Measurements from ENCODE around the gene HES4.

Gene HES4

GRCh38 chr1:955474-955873, 44.4 kb downstream of the HES4 start:
- no peak for TF ChIP-seq CTCF (conservative IDR thresholded peaks at IDR 0.05; ENCODE audit: low read length)
- H3K4me3 ChIP-seq (ENCODE audit: low read length): no peak overlapping the region
- no peak for DNase-seq (ENCODE audit: low read depth)

- DNase-seq (ENCODE audit: low read depth): no peak
- no peak overlapping the region for H3K4me3 ChIP-seq (ENCODE audit: low read length)
- no peak for TF ChIP-seq CTCF (conservative IDR thresholded peaks at IDR 0.05; ENCODE audit: low read length)
Observed at GRCh38 chr1:954927-955326, 45.0 kb downstream of the HES4 start.

GRCh38 chr1:953524-954320, 46.2 kb downstream of the HES4 start:
- no peak overlapping the region for H3K4me3 ChIP-seq (ENCODE audit: low read length)
- DNase-seq (ENCODE audit: low read depth): no peak
- TF ChIP-seq CTCF (conservative IDR thresholded peaks at IDR 0.05; ENCODE audit: low read length): no peak

GRCh38 chr1:952603-953002, 47.3 kb downstream of the HES4 start:
- no peak overlapping the region for H3K4me3 ChIP-seq (ENCODE audit: low read length)
- no peak for DNase-seq (ENCODE audit: low read depth)
- no peak for TF ChIP-seq CTCF (conservative IDR thresholded peaks at IDR 0.05; ENCODE audit: low read length)

GRCh38 chr1:952201-952600, 47.7 kb downstream of the HES4 start:
- H3K4me3 ChIP-seq (ENCODE audit: low read length): no peak overlapping the region
- no peak for DNase-seq (ENCODE audit: low read depth)
- no peak for TF ChIP-seq CTCF (conservative IDR thresholded peaks at IDR 0.05; ENCODE audit: low read length)

- TF ChIP-seq CTCF (conservative IDR thresholded peaks at IDR 0.05; ENCODE audit: low read length): peak; percentile 38
- H3K4me3 ChIP-seq (ENCODE audit: low read length): no peak overlapping the region
- DNase-seq (ENCODE audit: low read depth): peak; percentile 19
Observed at GRCh38 chr1:951364-951763, 48.5 kb downstream of the HES4 start.

- no peak for TF ChIP-seq CTCF (conservative IDR thresholded peaks at IDR 0.05; ENCODE audit: low read length)
- H3K4me3 ChIP-seq (ENCODE audit: low read length): no peak overlapping the region
- DNase-seq (ENCODE audit: low read depth): no peak
Observed at GRCh38 chr1:950881-951280, 49.0 kb downstream of the HES4 start.

Measured in AG10803 (cell line).